ENCODE results near the gene IGSF10. TPM values are rescaled to one million over a fixed set of nuclear protein-coding genes. Genes with fewer than 3 reads are reported as not detected.

The IGSF10 gene
- polyA plus RNA-seq, 1 donor (not counting 4 experiments of a cell fraction or from before 2014, with no cell fraction given), result under 0.01 TPM

- Histone ChIP-seq H2AFZ (ENCODE audit: control insufficient read depth, low read length) (no peak overlapping the region), H3K4me2 (ENCODE audit: control insufficient read depth, extremely low read depth, insufficient read depth, low read depth, low read length) (no peak overlapping the region), H3K27me3 (ENCODE audit: control insufficient read depth, extremely low read depth, insufficient read depth, low read length) (peaks cover 14% of the 10 kb centered on the region), H3K36me3 (ENCODE audit: control insufficient read depth in 2 of 2, extremely low read depth in 1 of 2, insufficient read depth in 2 of 2, low read length in 2 of 2) (no peaks in the 10 kb centered on the region), H3K4me1 (ENCODE audit: control insufficient read depth, extremely low read depth, insufficient read depth, low read length) (peaks cover 5% of the 10 kb centered on the region), H3K79me2 (ENCODE audit: control insufficient read depth, insufficient read depth, low read length) (no peaks in the 10 kb centered on the region), H4K20me1 (ENCODE audit: control insufficient read depth, extremely low read depth, insufficient read depth, low read length) (no peaks in the 10 kb centered on the region), H3K4me3 (ENCODE audit: control insufficient read depth in 2 of 3, extremely low read depth in 1 of 3, insufficient read depth in 2 of 3, low read depth in 1 of 3, low read length in 3 of 3) (no peak overlapping the region), H3K9me3 (ENCODE audit: control insufficient read depth, low read depth, low read length) (no peaks in the 10 kb centered on the region), H3K27ac (ENCODE audit: control insufficient read depth, insufficient read depth, low read length) (no peak overlapping the region), H3K9me1 (ENCODE audit: control insufficient read depth, extremely low read depth, insufficient read depth, low read length) (no peaks in the 10 kb centered on the region), H3K9ac (ENCODE audit: control insufficient read depth, extremely low read depth, insufficient read depth, low read length) (no peak overlapping the region)
- no peak for DNase-seq (ENCODE audit: low read depth, low spot score)
- no peak for FAIRE-seq
- dilution Hi-C loops (cut with MboI; ENCODE audit: extremely low pct_ligation_motif_present, low sequenced_read_pairs), result no loop called here
- TF ChIP-seq EZH2 (IDR thresholded peaks at IDR 0.05; ENCODE audit: low read length), result no peak
- TF ChIP-seq CTCF (optimal IDR thresholded peaks at IDR 0.05 in 1 of 3, IDR thresholded peaks at IDR 0.05 in 1 of 3, conservative IDR thresholded peaks at IDR 0.05 in 1 of 3; ENCODE audit: extremely low read depth in 1 of 3, insufficient read depth in 2 of 3, low read length in 3 of 3), result no peak
Measured at GRCh38 chr3:151462278-151462780, 1.5 kb upstream of the IGSF10 start.

GRCh38 chr3:151460228-151460627, 633 bp downstream of the IGSF10 start:
- no peaks in the 10 kb centered on the region for H4K20me1 ChIP-seq (ENCODE audit: control insufficient read depth, extremely low read depth, insufficient read depth, low read length)
- dilution Hi-C loops (cut with MboI; ENCODE audit: extremely low pct_ligation_motif_present, low sequenced_read_pairs), result no loop called here
- H3K4me1 ChIP-seq (ENCODE audit: control insufficient read depth, extremely low read depth, insufficient read depth, low read length), result peaks cover 5% of the 10 kb centered on the region
- H3K9me1 ChIP-seq (ENCODE audit: control insufficient read depth, extremely low read depth, insufficient read depth, low read length), result no peaks in the 10 kb centered on the region
- no peaks in the 10 kb centered on the region for H3K9me3 ChIP-seq (ENCODE audit: control insufficient read depth, low read depth, low read length)
- no peak overlapping the region for H2AFZ ChIP-seq (ENCODE audit: control insufficient read depth, low read length)
- H3K79me2 ChIP-seq (ENCODE audit: control insufficient read depth, insufficient read depth, low read length), result no peaks in the 10 kb centered on the region
- peaks cover 14% of the 10 kb centered on the region for H3K27me3 ChIP-seq (ENCODE audit: control insufficient read depth, extremely low read depth, insufficient read depth, low read length)
- H3K9ac ChIP-seq (ENCODE audit: control insufficient read depth, extremely low read depth, insufficient read depth, low read length), result no peak overlapping the region
- H3K4me2 ChIP-seq (ENCODE audit: control insufficient read depth, extremely low read depth, insufficient read depth, low read depth, low read length), result no peak overlapping the region
- no peak overlapping the region for H3K4me3 ChIP-seq (ENCODE audit: control insufficient read depth in 2 of 3, extremely low read depth in 1 of 3, insufficient read depth in 2 of 3, low read depth in 1 of 3, low read length in 3 of 3)
- no peak for FAIRE-seq
- H3K27ac ChIP-seq (ENCODE audit: control insufficient read depth, insufficient read depth, low read length), result no peak overlapping the region
- DNase-seq (ENCODE audit: low read depth, low spot score), result no peak
- no peaks in the 10 kb centered on the region for H3K36me3 ChIP-seq (ENCODE audit: control insufficient read depth in 2 of 2, extremely low read depth in 1 of 2, insufficient read depth in 2 of 2, low read length in 2 of 2)
- TF ChIP-seq CTCF (optimal IDR thresholded peaks at IDR 0.05 in 1 of 3, IDR thresholded peaks at IDR 0.05 in 1 of 3, conservative IDR thresholded peaks at IDR 0.05 in 1 of 3; ENCODE audit: extremely low read depth in 1 of 3, insufficient read depth in 2 of 3, low read length in 3 of 3) (no peak), EZH2 (IDR thresholded peaks at IDR 0.05; ENCODE audit: low read length) (no peak)
